Measurements from ENCODE around the gene CYP2A7.
"Not testable (repeated sequence)": the region's sequence is repeated elsewhere in the genome, so short reads cannot be mapped to it uniquely, and the experiment has no call there.

CYP2A7 gene

GRCh38 chr19:40842997-40843652 lies 38.9 kb downstream of the CYP2A7 start:
- not testable (repeated sequence) for DNase-seq (ENCODE audit: low read depth in 3 of 3, low spot score in 1 of 3)

GRCh38 chr19:40842012-40842411 lies 40.0 kb downstream of the CYP2A7 start:
- DNase-seq (ENCODE audit: low read depth in 3 of 3, low spot score in 1 of 3), result not testable (repeated sequence)

- DNase-seq (ENCODE audit: low read depth in 3 of 3, low spot score in 1 of 3), result not testable (repeated sequence)
Measured at GRCh38 chr19:40838477-40838876, 43.6 kb downstream of the CYP2A7 start.

- no peak for DNase-seq (ENCODE audit: low read depth in 3 of 3, low spot score in 1 of 3)
Measured at GRCh38 chr19:40836754-40837429, 45.1 kb downstream of the CYP2A7 start.

- not testable (repeated sequence) for DNase-seq (ENCODE audit: low read depth in 3 of 3, low spot score in 1 of 3)
Measured at GRCh38 chr19:40833728-40834533, 48.1 kb downstream of the CYP2A7 start.

GRCh38 chr19:40832431-40832790 lies 49.6 kb downstream of the CYP2A7 start:
- not testable (repeated sequence) for DNase-seq (ENCODE audit: low read depth in 3 of 3, low spot score in 1 of 3)

GRCh38 chr19:40831502-40832430 lies 50.3 kb downstream of the CYP2A7 start:
- DNase-seq (ENCODE audit: low read depth in 3 of 3, low spot score in 1 of 3), result no peak

- not testable (repeated sequence) for DNase-seq (ENCODE audit: low read depth in 3 of 3, low spot score in 1 of 3)
Measured at GRCh38 chr19:40830741-40831140, 51.3 kb downstream of the CYP2A7 start.

GRCh38 chr19:40829205-40829604 lies 52.8 kb downstream of the CYP2A7 start:
- DNase-seq (ENCODE audit: low read depth in 3 of 3, low spot score in 1 of 3), result no peak

- DNase-seq (ENCODE audit: low read depth in 3 of 3, low spot score in 1 of 3), result no peak
Measured at GRCh38 chr19:40827386-40828247, 54.4 kb downstream of the CYP2A7 start.

- DNase-seq (ENCODE audit: low read depth in 3 of 3, low spot score in 1 of 3), result not testable (repeated sequence)
Measured at GRCh38 chr19:40826699-40827385, 55.2 kb downstream of the CYP2A7 start.

- not testable (repeated sequence) for DNase-seq (ENCODE audit: low read depth in 3 of 3, low spot score in 1 of 3)
Measured at GRCh38 chr19:40826312-40826698, 55.7 kb downstream of the CYP2A7 start.

GRCh38 chr19:40825460-40826095 lies 56.5 kb downstream of the CYP2A7 start:
- DNase-seq (ENCODE audit: low read depth in 3 of 3, low spot score in 1 of 3), result not testable (repeated sequence)
